Measurements from ENCODE around the gene ALAS1.

GRCh38 chr3:52238193-52238760 is 40.3 kb downstream of the ALAS1 start:
- TF ChIP-seq CTCF (IDR thresholded peaks at IDR 0.05) (no peak), SIN3A (IDR thresholded peaks at IDR 0.05; ENCODE audit: borderline replicate concordance, insufficient read depth, low read depth, low read length) (no peak)
- TF ChIP-seq, protein P1, sequence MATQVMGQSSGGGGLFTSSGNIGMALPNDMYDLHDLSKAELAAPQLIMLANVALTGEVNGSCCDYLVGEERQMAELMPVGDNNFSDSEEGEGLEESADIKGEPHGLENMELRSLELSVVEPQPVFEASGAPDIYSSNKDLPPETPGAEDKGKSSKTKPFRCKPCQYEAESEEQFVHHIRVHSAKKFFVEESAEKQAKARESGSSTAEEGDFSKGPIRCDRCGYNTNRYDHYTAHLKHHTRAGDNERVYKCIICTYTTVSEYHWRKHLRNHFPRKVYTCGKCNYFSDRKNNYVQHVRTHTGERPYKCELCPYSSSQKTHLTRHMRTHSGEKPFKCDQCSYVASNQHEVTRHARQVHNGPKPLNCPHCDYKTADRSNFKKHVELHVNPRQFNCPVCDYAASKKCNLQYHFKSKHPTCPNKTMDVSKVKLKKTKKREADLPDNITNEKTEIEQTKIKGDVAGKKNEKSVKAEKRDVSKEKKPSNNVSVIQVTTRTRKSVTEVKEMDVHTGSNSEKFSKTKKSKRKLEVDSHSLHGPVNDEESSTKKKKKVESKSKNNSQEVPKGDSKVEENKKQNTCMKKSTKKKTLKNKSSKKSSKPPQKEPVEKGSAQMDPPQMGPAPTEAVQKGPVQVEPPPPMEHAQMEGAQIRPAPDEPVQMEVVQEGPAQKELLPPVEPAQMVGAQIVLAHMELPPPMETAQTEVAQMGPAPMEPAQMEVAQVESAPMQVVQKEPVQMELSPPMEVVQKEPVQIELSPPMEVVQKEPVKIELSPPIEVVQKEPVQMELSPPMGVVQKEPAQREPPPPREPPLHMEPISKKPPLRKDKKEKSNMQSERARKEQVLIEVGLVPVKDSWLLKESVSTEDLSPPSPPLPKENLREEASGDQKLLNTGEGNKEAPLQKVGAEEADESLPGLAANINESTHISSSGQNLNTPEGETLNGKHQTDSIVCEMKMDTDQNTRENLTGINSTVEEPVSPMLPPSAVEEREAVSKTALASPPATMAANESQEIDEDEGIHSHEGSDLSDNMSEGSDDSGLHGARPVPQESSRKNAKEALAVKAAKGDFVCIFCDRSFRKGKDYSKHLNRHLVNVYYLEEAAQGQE (IDR thresholded peaks at IDR 0.05; ENCODE audit: insufficient read depth in 1 of 2, low read depth in 2 of 2, low read length in 1 of 2): no peak
